HEK293 (cell line): ENCODE data around the gene KANSL1.

Source experiments
- KLF7 ChIP-seq: fragments of 450-650 bp; formaldehyde crosslinking; IDR thresholded peaks from 2 replicates; pipeline ENCODE4 v1.5.1; 2016; ENCODE audit warnings: missing biosample characterization, missing genetic modification characterization, borderline replicate concordance
- TF ChIP-seq, protein P1 (sequence below): fragments of 450-650 bp; formaldehyde crosslinking; IDR thresholded peaks from 2 replicates; pipeline ENCODE4 v1.5.1; 2016; ENCODE audit warnings: missing biosample characterization, missing genetic modification characterization

DNA sequence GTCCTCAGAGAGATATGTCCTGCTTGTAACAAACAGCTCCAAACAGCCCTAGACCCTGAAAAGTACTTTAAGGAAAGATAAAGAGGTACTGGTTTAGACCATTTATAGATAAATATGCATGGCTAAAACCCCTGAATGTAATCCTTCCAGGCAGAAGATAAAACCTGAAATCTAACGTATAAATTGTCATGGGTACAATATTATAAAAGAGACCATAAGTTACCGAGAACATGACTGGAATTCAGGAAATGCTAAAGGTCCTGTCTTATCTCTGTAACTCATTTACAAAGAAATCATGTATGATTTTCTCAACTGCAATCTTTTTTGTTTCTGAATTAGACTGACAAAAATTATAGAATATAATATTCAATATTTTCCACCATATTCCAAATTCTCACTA is 9.2 kb upstream of the KANSL1 start:
- no peak for TF ChIP-seq KLF7
- TF ChIP-seq, protein P1, sequence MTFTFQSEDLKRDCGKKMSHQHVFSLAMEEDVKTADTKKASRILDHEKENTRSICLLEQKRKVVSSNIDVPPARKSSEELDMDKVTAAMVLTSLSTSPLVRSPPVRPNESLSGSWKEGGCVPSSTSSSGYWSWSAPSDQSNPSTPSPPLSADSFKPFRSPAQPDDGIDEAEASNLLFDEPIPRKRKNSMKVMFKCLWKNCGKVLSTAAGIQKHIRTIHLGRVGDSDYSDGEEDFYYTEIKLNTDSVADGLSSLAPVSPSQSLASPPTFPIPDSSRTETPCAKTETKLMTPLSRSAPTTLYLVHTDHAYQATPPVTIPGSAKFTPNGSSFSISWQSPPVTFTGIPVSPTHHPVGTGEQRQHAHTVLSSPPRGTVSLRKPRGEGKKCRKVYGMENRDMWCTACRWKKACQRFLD (tag by site-specific recombination), result no peak
